A549 (cell line): ENCODE results near the gene ISCU. TPM values are rescaled to one million over a fixed set of nuclear protein-coding genes. Genes with fewer than 3 reads are reported as not detected.

Source experiments
- ATAC-seq, 2 experiments: fragments of 200-7000 bp in 1 of 2; fragments of >200 bp in 1 of 2; cut with Nextera tagmentation in 1 of 2; cut with Tn5 transposase in 1 of 2; 3 replicates each; pipeline versions ENCODE4 v1.8.0 to v1.9.1; 2018 to 2020; ENCODE audit warnings: mild to moderate bottlenecking in 1 of 2, moderate library complexity in 1 of 2
- CTCF ChIA-PET: fragments of 300-600 bp; sonication (Branson Sonifier 250); formaldehyde crosslinking; extraction: SDS; loops from one replicate; lab custom pipeline; 2021; ENCODE audit warnings: antibody characterized with exemption, inconsistent platforms; lab: Yijun Ruan, JAX
- POLR2A ChIA-PET: fragments of 350-600 bp; formaldehyde crosslinking; extraction: SDS; loops from one replicate; lab custom pipeline; 2021; ENCODE audit warnings: antibody characterized with exemption, inconsistent platforms; lab: Yijun Ruan, JAX
- DNase-seq, 2 experiments: peaks; one replicate each; pipeline versions ENCODE4 v3.0.0 to v3.0.0-alpha.2; 2011 to 2016; ENCODE audit warnings: low read depth in 1 of 2, low spot score in 1 of 2
- FAIRE-seq: peaks from 2 replicates; lab custom pipeline; 2011; peaks lifted over from hg19 to GRCh38; lab: Jason Lieb, UNC
- H3K27ac ChIP-seq, 2 experiments: fragments of >200 bp; sonication (Bioruptor Twin); formaldehyde crosslinking; 3 replicates each; pipeline ENCODE4 v1.5.1; 2016 to 2017
- H3K4me1 ChIP-seq: fragments of >200 bp; sonication (Bioruptor Twin); formaldehyde crosslinking; 3 replicates; pipeline ENCODE4 v1.6.1; 2016
- H3K4me2 ChIP-seq: fragments of >200 bp; sonication (Bioruptor Twin); formaldehyde crosslinking; 3 replicates; pipeline ENCODE4 v1.6.1; 2016
- H3K4me3 ChIP-seq: fragments of >200 bp; sonication (Bioruptor Twin); formaldehyde crosslinking; 3 replicates; pipeline ENCODE4 v1.5.1; 2016
- H3K9me3 ChIP-seq: fragments of >200 bp; sonication (Bioruptor Twin); formaldehyde crosslinking; 3 replicates; pipeline ENCODE4 v1.6.1; 2016
- BCL3 ChIP-seq: fragments of >200 bp; sonication (Bioruptor Twin); formaldehyde crosslinking; IDR thresholded peaks from 3 replicates; pipeline ENCODE4 v1.6.1; 2016
- CBX2 ChIP-seq: fragments of 200-600 bp; sonication (generic); IDR thresholded peaks from 2 replicates; pipeline ENCODE4 v1.6.1; 2016; ENCODE audit warnings: low read depth, mild to moderate bottlenecking, borderline replicate concordance
- CBX8 ChIP-seq: fragments of 200-600 bp; sonication (generic); IDR thresholded peaks from 2 replicates; pipeline ENCODE4 v1.6.1; 2016
- ELK1 ChIP-seq: fragments of 150-350 bp; IDR thresholded peaks from 2 replicates; pipeline ENCODE4 v1.6.1; 2014; ENCODE audit warnings: low read depth, mild to moderate bottlenecking, low read length
- ESRRA ChIP-seq: fragments of 150-350 bp; IDR thresholded peaks from 2 replicates; pipeline ENCODE4 v1.6.1; 2014; ENCODE audit warnings: mild to moderate bottlenecking, low read length, borderline replicate concordance
- GATA3 ChIP-seq: IDR thresholded peaks from 2 replicates; pipeline ENCODE4 v1.6.1; 2012; ENCODE audit warnings: borderline replicate concordance
- HMGXB4 ChIP-seq: fragments of 250-450 bp; sonication (Bioruptor Pico); IDR thresholded peaks from 2 replicates; pipeline ENCODE4 v1.5.0; 2021; ENCODE audit warnings: mild to moderate bottlenecking, moderate library complexity, borderline replicate concordance
- JUNB ChIP-seq: fragments of >200 bp; sonication (Bioruptor Twin); formaldehyde crosslinking; IDR thresholded peaks from 2 replicates; pipeline ENCODE4 v1.6.1; 2016
- MAZ ChIP-seq: fragments of 150-350 bp; IDR thresholded peaks from 2 replicates; pipeline ENCODE4 v1.6.1; 2014; ENCODE audit warnings: antibody characterized with exemption, low read depth, low read length, borderline replicate concordance
- MYC ChIP-seq: IDR thresholded peaks from 2 replicates; pipeline ENCODE4 v1.6.1; 2012; ENCODE audit warnings: mild to moderate bottlenecking, inconsistent platforms, low read length, improper control_type of control experiment, borderline replicate concordance
- NR3C1 ChIP-seq: fragments of >200 bp; sonication (Bioruptor Twin); formaldehyde crosslinking; IDR thresholded peaks from 3 replicates; pipeline ENCODE4 v1.6.1; 2017
- PBX3 ChIP-seq: IDR thresholded peaks from 2 replicates; pipeline ENCODE4 v1.6.1; 2012
- RAD21 ChIP-seq, 2 experiments: fragments of >200 bp in 1 of 2; sonication (Bioruptor Twin) in 1 of 2; formaldehyde crosslinking in 1 of 2; IDR thresholded peaks in 1 of 2; conservative IDR thresholded peaks in 1 of 2; 2 replicates in 1 of 2; 3 replicates in 1 of 2; pipeline ENCODE4 v1.6.1; 2012 to 2018; ENCODE audit warnings: inconsistent platforms in 1 of 2
- USF2 ChIP-seq: fragments of 450-650 bp; IDR thresholded peaks from 2 replicates; pipeline ENCODE4 v1.6.1; 2014; ENCODE audit warnings: antibody characterized with exemption
- ZNF302 ChIP-seq: fragments of 250-450 bp; sonication (Bioruptor Pico); IDR thresholded peaks from 2 replicates; pipeline ENCODE4 v1.9.0; 2021; ENCODE audit warnings: inconsistent platforms, mild to moderate bottlenecking, moderate library complexity
- WGBS: methylation state at CpG from one replicate; pipeline ENCODE4 v1.1.6; 2017; ENCODE audit errors: missing lambda C conversion rate; 5-methylcytosine and 5-hydroxymethylcytosine counted together
- polyA plus RNA-seq, 4 experiments: library from polyadenylated mRNA; depleted of rRNA in 3 of 4; stranded (reverse); fragments of >200 nt; fragmentation: RNase III in 1 of 4; extraction: RNeasy Plus Mini Kit Qiagen cat#74134 plus additional on column Dnase treatment in 1 of 4; gene quantifications; 2 replicates in 3 of 4; 3 replicates in 1 of 4; pipeline ENCODE4 v1.2.3, GENCODE V29; 2011 to 2017

ISCU gene
- polyA plus RNA-seq, 2 of the 4 experiments (the other 2 are of a cell fraction): 97.5 to 174 TPM

- no peak for TF ChIP-seq HMGXB4 (CRISPR knock-in tag)
- no peak for TF ChIP-seq ELK1
- no peak for TF ChIP-seq CBX8
- TF ChIP-seq MYC: no peak
- no peak for TF ChIP-seq ZNF302 (CRISPR knock-in tag)
- no peak for TF ChIP-seq USF2
Measured at GRCh38 chr12:108567406-108568337, 5.3 kb downstream of the ISCU start (continued).

GRCh38 chr12:108568338-108569154 lies 6.2 kb downstream of the ISCU start:
- CTCF ChIA-PET: interaction anchor here (0.5 to 22.8 kb wide), 4 partner anchors 44 to 670 kb away, joined by 3 to 533 read pairs (median 4); partner anchors contain the start of gene ALKBH2
- Histone ChIP-seq H3K4me3 (no peak overlapping the region), H3K4me2 (no peak overlapping the region), H3K27ac (no peak overlapping the region), H3K4me1 (peaks cover 24% of the 10 kb centered on the region), H3K9me3 (no peaks in the 10 kb centered on the region)
- no peak for DNase-seq
- no peak for ATAC-seq
- POLR2A ChIA-PET: interaction anchor here (0.6 kb wide), 1 partner anchor 293 kb away, joined by 7 read pairs; no protein-coding TSS in a partner anchor
- 93% methylated on average over 10 of the region's 10 CpGs for WGBS
- FAIRE-seq: no peak
- TF ChIP-seq RAD21 (conservative IDR thresholded peaks at IDR 0.05 in 1 of 2, IDR thresholded peaks at IDR 0.05 in 1 of 2) (no peak), GATA3 (no peak), BCL3 (no peak), MAZ (no peak), MYC (no peak), PBX3 (no peak), NR3C1 (no peak), CBX2 (no peak), ESRRA (no peak), JUNB (no peak)
